Spleen (tissue), 11 donors: ENCODE data around the gene ACSF2. TPM values are rescaled to one million over a fixed set of nuclear protein-coding genes. Genes with fewer than 3 reads are reported as not detected.
A peak's percentile ranks its signal among the peaks of the same experiment; 100 is the strongest.

Experiments
- DNase-seq: peaks from one replicate; pipeline ENCODE4 v3.0.0-alpha.2; 2020
- H3K27ac ChIP-seq, 8 donors: fragments of 200-600 bp; sonication (generic) in 7 of 8; 1 replicate in 4 of 8; 2 replicates in 4 of 8; pipeline versions ENCODE4 v1.5.0 to v1.8.0; 2016 to 2021; ENCODE audit warnings: inconsistent platforms in 4 of 8, mild to moderate bottlenecking in 4 of 8, moderate library complexity in 1 of 8
- H3K27me3 ChIP-seq, 7 donors: fragments of 200-600 bp; sonication (generic) in 6 of 7; replicated peaks in 1 of 7; 1 replicate in 4 of 7; 2 replicates in 3 of 7; pipeline versions ENCODE4 v1.5.0 to v1.8.0; 2016 to 2021; ENCODE audit warnings: inconsistent platforms in 3 of 7, mild to moderate bottlenecking in 1 of 7
- H3K36me3 ChIP-seq, 6 donors: fragments of 200-600 bp; sonication (generic) in 5 of 6; 1 replicate in 4 of 6; 2 replicates in 2 of 6; pipeline versions ENCODE4 v1.5.0 to v1.8.0; 2016 to 2021; ENCODE audit warnings: inconsistent platforms in 2 of 6
- H3K4me1 ChIP-seq, 6 donors: fragments of 200-600 bp; sonication (generic) in 5 of 6; 1 replicate in 3 of 6; 2 replicates in 3 of 6; pipeline versions ENCODE4 v1.5.0 to v1.8.0; 2016 to 2021; ENCODE audit warnings: inconsistent platforms in 3 of 6
- H3K4me3 ChIP-seq, 8 donors: fragments of 200-600 bp; sonication (generic) in 7 of 8; 1 replicate in 4 of 8; 2 replicates in 4 of 8; pipeline versions ENCODE4 v1.5.0 to v1.8.0; 2016 to 2021; ENCODE audit warnings: inconsistent platforms in 4 of 8, mild to moderate bottlenecking in 4 of 8, moderate library complexity in 2 of 8
- H3K9me3 ChIP-seq, 8 donors: fragments of 200-600 bp; sonication (generic) in 7 of 8; 1 replicate in 4 of 8; 2 replicates in 4 of 8; pipeline versions ENCODE4 v1.5.0 to v1.8.0; 2016 to 2021; ENCODE audit warnings: inconsistent platforms in 4 of 8
- CTCF ChIP-seq, 11 experiments: fragments of 200-600 bp in 7 of 11; fragments of 450-650 bp in 4 of 11; sonication (generic) in 4 of 11; IDR thresholded peaks in 8 of 11; conservative IDR thresholded peaks in 3 of 11; 1 replicate in 7 of 11; 2 replicates in 4 of 11; pipeline versions ENCODE4 v1.4.0 to v1.8.0; 2016 to 2021; ENCODE audit warnings: antibody characterized with exemption in 11 of 11, inconsistent platforms in 4 of 11, mild to moderate bottlenecking in 1 of 11
- POLR2A ChIP-seq, 3 donors: fragments of 450-650 bp; IDR thresholded peaks; one replicate each; pipeline ENCODE4 v1.5.1; 2017; ENCODE audit warnings: antibody characterized with exemption in 3 of 3, mild to moderate bottlenecking in 1 of 3
- POLR2AphosphoS5 ChIP-seq, 3 donors: sonication (generic); formaldehyde crosslinking; IDR thresholded peaks; one replicate each; pipeline ENCODE4 v1.5.1; 2017; ENCODE audit warnings: antibody characterized with exemption in 3 of 3
- WGBS, 5 donors: extraction: QIAGEN DNeasy Blood & Tissue Kit in 3 of 5; methylation state at CpG; one replicate each; pipeline versions ENCODE4 v1.1.5 to v1.1.7; 2013 to 2018; 5-methylcytosine and 5-hydroxymethylcytosine counted together
- intact Hi-C: fragments of 100-400 bp; cut with DNase I; formaldehyde crosslinking; loops from one replicate; pipeline ENCODE4 v1.15.0; 2023; ENCODE audit warnings: low total_unique reads
- polyA plus RNA-seq, 3 donors: library from polyadenylated mRNA; stranded (reverse); fragments of 200-250 nt; gene quantifications; one replicate each; pipeline ENCODE4 v1.2.1, GENCODE V29; 2013
- total RNA-seq, 7 donors: library from RNA; depleted of rRNA in 3 of 7; stranded (reverse); fragments of >200 nt in 3 of 7; fragmentation: NEBNext Ultra II Directional in 4 of 7; extraction: Animal tissue kit (Norgen Biotek cat#: 25700) in 4 of 7; gene quantifications; one replicate each; pipeline versions ENCODE4 v1.1.0 to v1.2.1, GENCODE V29; 2016 to 2021
- donor health status: healthy with polysubstance abuse.
- donor health status: DM: no; HTN: no; CAD: no; lungs with moderate emphysema.
- donor health status: DM: no; HTN: no; CAD: no.
- donor health status: Bipolar disorder and iron deficiency.
- donor health status: healthy.
- donor health status: DM: no; HTN: no; CAD: no.
- donor health status: DM: yes; HTN: yes; CAD: no.

The ACSF2 gene
- total and polyA plus RNA-seq, 10 donors, result 21.7 to 50.0 (median 39.1) TPM

DNA sequence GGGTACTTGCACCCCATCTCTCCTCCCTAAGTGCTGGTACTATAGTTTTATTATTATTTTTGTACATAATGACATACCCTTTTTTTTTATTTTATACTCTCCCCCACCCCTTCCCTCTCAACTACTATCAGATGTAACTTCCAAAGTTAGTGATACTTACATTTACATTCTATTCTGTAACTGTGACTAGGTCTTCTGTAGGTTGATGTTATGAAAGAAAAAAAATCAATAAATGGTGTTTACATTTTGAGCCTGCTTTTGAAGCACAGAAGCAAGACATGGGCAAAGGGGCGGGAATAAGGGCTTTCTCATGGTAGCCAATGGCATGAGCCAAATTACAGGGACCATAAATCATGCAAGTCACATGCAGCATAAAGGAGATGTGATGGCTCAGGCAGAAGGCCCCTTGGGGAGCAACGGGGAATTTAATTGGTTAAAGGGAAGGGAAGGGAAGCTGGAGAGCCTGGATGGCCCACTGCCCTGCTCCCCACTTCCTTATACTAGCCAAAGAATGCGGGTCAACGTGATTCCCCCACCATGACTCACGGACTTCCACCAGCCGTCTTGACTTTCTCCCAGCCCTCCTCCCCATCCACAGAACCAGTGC is 2.4 kb upstream of the ACSF2 start:
- H3K27ac ChIP-seq, result peak overlapping the region in 2 of 8 donors; percentile 87 to 89
- no peak overlapping the region for H3K4me3 ChIP-seq
- 53 to 76% (median 59%) methylated on average over 6 of the region's 6 CpGs for WGBS, 5 donors
- peaks cover 0 to 8% (median 0%) of the 10 kb centered on the region in 8 donors for H3K9me3 ChIP-seq
- intact Hi-C loops, result no loop called here
- no peaks in the 10 kb centered on the region for H3K27me3 ChIP-seq
- TF ChIP-seq POLR2A (IDR thresholded peaks at IDR 0.05), result no peak
- TF ChIP-seq POLR2AphosphoS5 (IDR thresholded peaks at IDR 0.05), result no peak
- TF ChIP-seq CTCF (IDR thresholded peaks at IDR 0.05 in 8 of 11, conservative IDR thresholded peaks at IDR 0.05 in 3 of 11), result no peak
- H3K4me1 ChIP-seq, result peaks cover 23 to 78% (median 57%) of the 10 kb centered on the region in 6 donors
- H3K36me3 ChIP-seq, result no peaks in the 10 kb centered on the region
- no peak for DNase-seq

DNA sequence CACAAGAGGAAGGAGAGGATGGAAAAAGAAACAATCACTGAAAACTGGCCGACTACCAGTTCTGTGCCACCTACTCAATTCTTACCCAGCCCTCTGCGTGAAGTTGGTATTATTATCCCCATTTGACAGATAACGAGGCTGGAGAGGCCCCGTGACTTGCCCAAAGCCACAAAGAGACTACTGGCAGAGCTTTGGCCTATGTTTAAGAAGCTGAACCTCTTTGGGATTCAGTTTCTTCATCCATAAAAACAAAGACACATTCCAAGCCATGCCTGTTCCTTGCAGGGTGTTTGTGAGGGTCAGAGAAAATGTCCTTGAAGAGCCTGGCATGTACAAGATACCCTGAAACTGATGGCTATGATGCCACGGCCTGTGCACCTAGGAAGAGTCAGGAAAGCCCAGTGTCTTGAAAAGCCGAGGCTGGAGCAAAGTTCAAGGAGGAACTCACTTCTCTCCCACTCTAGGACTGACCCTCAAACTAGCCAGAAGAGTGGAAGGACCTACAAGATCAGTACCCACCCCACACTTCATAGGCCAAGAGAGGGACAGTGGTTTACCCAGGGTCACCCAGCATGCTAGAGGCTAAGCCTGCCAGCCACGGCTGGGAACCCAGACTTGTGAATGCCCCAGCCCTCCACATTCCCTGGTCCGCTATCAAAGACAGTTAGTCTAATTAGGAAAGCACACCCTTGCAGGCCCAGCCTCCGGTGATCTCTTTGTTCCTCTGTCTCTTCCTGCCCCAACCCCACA is 1.6 kb upstream of the ACSF2 start:
- intact Hi-C loops, result no loop called here
- Histone ChIP-seq H3K27ac (peak overlapping the region in 5 of 8 donors; percentile 80 to 89 (median 87)), H3K36me3 (no peaks in the 10 kb centered on the region), H3K27me3 (no peaks in the 10 kb centered on the region), H3K4me1 (peaks cover 23 to 82% (median 57%) of the 10 kb centered on the region in 6 donors), H3K4me3 (no peak overlapping the region), H3K9me3 (peaks cover 0 to under 1% (median 0%) of the 10 kb centered on the region in 8 donors)
- 71 to 82% (median 73%) methylated on average over 9 of the region's 9 CpGs for WGBS, 5 donors
- no peak for DNase-seq
- no peak for TF ChIP-seq POLR2A (IDR thresholded peaks at IDR 0.05)
- TF ChIP-seq CTCF (IDR thresholded peaks at IDR 0.05 in 8 of 11, conservative IDR thresholded peaks at IDR 0.05 in 3 of 11), result no peak
- TF ChIP-seq POLR2AphosphoS5 (IDR thresholded peaks at IDR 0.05), result no peak

DNA sequence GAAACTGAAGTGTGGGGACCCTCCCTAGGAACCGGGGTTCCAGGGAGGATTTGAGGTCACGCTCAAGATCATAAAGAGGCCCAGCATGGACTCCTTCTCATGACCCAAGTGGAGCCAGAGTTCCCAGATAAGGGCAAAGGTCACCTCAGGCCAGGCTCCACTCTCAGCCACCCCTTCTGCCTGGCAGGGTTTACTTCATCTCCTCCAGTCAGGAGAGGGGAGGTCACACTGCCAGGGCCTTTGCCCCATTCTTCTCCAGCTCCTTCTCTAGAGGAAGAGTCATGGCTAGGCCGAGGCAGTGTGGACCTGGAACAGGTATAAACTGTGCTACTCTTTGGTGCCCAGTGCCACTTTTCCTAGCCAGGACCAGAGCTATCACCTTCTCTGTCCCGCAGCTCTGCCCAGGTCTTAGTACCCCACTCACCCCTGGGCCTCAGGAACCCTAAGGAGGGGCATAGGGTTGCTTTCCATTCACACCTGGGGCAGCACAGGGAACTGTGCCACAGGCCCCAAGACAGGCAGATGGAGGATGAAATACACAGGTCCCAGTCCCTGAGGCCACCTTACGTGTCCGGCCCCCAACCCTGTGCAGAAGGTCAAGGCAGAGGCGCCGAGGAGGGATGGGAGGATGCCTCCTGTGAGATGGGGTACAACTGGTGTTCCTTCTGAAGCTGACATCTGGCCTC is 879 bp upstream of the ACSF2 start:
- no peak for DNase-seq
- no peaks in the 10 kb centered on the region for H3K9me3 ChIP-seq
- peak overlapping the region; percentile 56 to 94 (median 75) for H3K4me3 ChIP-seq
- H3K4me1 ChIP-seq, result peaks cover 23 to 80% (median 57%) of the 10 kb centered on the region in 6 donors
- H3K27ac ChIP-seq, result peak overlapping the region; percentile 19 to 89 (median 84)
- H3K27me3 ChIP-seq, result no peaks in the 10 kb centered on the region
- TF ChIP-seq POLR2A (IDR thresholded peaks at IDR 0.05) (no peak), POLR2AphosphoS5 (IDR thresholded peaks at IDR 0.05) (no peak), CTCF (IDR thresholded peaks at IDR 0.05 in 8 of 11, conservative IDR thresholded peaks at IDR 0.05 in 3 of 11) (no peak)
- 74 to 82% (median 77%) methylated on average over 5 to 8 of the region's 8 CpGs for WGBS, 5 donors
- intact Hi-C loops, result no loop called here
- H3K36me3 ChIP-seq, result no peaks in the 10 kb centered on the region

DNA sequence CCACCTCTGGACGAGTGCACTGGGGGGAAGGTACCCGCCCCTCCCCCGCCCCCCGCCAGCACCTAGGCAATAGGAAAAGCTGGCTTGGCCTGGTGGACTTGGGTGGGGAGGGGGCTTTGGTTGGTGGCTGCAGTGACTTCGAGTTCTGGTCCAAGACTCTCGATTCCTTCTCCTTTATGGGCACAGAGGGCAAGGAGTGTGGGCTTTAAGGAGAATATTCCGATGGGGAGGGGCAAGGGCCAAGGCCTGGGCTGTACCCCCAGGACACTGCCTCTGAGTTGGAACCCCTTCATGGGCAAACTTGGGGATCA is 409 bp downstream of the ACSF2 start:
- Histone ChIP-seq H3K4me3 (peak overlapping the region; percentile 56 to 94 (median 75)), H3K27ac (peak overlapping the region; percentile 19 to 89 (median 84)), H3K4me1 (peaks cover 15 to 68% (median 46%) of the 10 kb centered on the region in 6 donors), H3K27me3 (no peaks in the 10 kb centered on the region), H3K9me3 (no peaks in the 10 kb centered on the region), H3K36me3 (peaks cover 0 to 5% (median 0%) of the 10 kb centered on the region in 6 donors)
- DNase-seq, result no peak
- TF ChIP-seq POLR2A (IDR thresholded peaks at IDR 0.05) (no peak), CTCF (IDR thresholded peaks at IDR 0.05 in 8 of 11, conservative IDR thresholded peaks at IDR 0.05 in 3 of 11) (no peak), POLR2AphosphoS5 (IDR thresholded peaks at IDR 0.05) (no peak)
- WGBS, 5 donors, result 0 to 4% (median 0%) methylated on average over 3 to 7 of the region's 7 CpGs
- intact Hi-C loops, result no loop called here
